ENCODE measurements around the gene PALS1.

The PALS1 gene

GRCh38 chr14:67241411-67242167 lies at the start of gene PALS1:
TSS of gene PALS1 (plus strand) at chr14:67241435. CDS start at chr14:67279171, 37,736 bp downstream.
- DNase-seq, result no peak

GRCh38 chr14:67191768-67192290 lies 49.4 kb upstream of the PALS1 start:
- no peak for DNase-seq

- DNase-seq, result no peak
Observed at GRCh38 chr14:67192366-67192765, 48.9 kb upstream of the PALS1 start.

DNA sequence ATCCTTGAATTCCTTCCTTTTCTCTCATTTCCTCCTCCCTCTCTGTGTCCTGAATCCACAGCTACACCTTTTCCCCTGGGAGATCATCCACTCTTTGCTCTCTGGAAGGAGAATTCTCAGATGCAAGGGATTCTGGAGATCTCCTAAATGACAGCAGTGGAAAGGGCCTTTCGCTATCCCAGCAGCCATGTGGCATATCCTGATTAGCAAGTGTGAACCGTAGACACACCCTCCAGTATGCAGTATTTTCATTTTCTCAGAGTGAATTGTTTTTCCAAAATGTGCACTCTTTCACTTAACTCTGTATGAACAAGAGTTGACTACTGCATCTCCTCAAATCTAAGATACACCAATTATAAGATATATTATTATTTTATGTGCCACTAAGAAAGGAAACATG lies 46.0 kb upstream of the PALS1 start:
- DNase-seq, result no peak

GRCh38 chr14:67199016-67199415 lies 42.2 kb upstream of the PALS1 start:
- DNase-seq, result no peak

- DNase-seq, result no peak
Observed at GRCh38 chr14:67207810-67208209, 33.4 kb upstream of the PALS1 start.

DNA sequence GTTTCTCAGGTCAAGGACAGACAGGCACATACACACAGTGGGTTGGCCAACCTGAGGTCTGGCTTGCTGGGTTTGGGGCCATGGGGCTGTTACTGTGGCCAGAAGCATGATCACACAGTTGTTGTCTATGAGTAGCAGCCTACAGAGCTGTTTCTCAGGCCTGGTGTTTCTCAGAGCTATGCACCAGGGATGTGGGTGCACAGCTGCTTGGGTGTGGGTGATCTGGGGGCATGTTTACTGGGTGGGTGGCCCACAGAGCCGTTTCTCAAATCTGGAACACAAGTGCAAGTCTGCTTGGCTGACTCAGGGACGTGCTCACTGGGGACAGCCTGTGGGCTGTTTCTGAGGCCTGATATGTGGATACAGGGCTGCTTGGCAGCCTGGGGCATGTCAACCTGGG lies 23.1 kb upstream of the PALS1 start:
- no peak for DNase-seq

DNA sequence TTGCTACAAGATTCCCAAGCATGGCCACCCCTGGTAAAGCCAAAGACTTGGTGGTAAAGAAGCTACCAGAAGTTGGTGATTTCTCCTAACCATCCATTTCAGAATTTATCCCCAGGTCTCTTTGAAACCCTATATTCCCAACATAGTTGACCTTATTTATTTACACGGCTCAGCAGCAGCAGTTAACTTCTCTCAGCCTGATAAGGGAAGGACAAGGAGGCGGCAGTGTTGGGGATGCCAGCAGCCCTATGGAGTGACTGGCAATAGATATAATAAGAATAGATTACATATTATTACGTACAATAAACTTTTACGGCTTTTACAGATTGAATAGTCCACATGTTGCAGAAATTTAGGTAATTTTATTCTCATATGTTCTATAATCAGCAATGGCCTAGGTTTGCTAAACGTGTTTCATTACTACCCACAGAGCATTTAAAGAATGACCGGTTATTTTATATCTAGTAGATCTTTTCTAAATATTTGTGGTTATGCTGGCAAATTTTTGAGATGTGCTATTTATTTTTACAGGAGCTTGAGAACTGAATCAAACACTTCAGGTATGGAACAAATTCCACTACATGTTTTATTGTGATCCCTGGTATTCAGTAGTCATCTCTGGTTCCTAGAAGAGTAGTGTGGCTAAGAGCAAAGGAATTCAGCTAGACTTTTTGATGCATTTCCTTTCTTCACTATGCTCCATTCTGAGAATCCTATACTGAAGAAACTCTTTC lies 19.8 kb upstream of the PALS1 start:
- DNase-seq, result no peak

GRCh38 chr14:67221982-67222328 lies 19.3 kb upstream of the PALS1 start:
- no peak for DNase-seq

DNA sequence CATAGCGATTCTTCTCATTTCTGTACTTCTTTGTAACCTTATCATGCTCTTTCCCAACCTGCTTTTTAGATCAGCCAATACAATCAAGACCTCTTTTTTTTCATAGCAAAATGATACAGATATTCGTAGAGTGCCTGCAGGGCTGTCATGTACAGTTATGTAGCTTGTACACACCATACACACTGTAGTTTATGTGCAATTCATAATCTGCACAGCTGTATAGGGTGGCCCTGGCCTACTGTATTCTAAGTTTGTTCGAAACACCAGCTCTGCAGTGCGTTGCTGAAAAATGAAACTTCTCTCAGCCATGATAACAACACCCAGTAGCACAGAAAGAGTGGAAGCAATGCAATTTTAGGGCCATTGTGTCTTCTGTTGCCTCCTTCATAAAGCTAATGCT lies 15.7 kb upstream of the PALS1 start:
- no peak for DNase-seq

GRCh38 chr14:67228325-67228984 lies 12.8 kb upstream of the PALS1 start:
- no peak for DNase-seq

DNA sequence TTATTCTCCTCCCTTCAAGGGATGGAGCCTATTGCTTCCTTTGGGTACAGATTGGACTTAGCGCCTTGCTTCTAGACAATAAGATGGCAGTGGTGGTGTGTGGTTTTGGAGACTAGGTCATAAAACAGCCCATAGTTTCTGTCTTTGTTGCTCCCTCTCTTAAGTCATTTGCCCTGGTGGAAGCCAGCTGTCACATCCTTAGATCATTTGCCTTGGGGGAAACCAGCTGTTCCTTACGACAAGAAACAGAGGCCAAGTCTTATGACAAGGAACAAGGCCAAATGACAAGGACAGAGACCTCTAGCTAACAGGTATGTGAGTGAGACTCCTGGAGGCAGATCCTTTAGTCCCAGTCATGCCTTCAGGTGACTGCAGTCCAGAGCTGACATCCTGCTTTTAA lies 9.2 kb upstream of the PALS1 start:
- DNase-seq, result no peak

GRCh38 chr14:67232621-67233020 lies 8.6 kb upstream of the PALS1 start:
- DNase-seq, result no peak

GRCh38 chr14:67237591-67237990 lies 3.6 kb upstream of the PALS1 start:
- DNase-seq, result no peak

DNA sequence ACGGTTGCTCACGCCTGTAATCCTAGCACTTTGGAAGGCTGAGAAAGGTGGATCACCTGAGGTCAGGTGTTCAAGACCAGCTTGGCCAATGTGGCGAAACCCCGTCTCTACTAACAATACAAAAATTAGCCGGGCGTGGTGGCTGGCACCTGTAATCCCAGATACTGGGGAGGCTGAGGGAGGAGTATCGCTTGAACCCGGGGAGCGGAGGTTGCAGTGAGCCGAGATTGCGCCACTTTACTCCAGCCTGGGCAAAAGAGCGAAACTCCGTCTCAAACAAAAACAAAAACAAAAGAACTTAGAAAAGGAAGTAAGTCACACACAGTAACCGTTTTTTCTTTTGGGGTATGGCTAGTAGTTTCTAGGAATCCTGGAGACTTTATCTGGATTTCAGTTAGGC lies 1.7 kb upstream of the PALS1 start:
- DNase-seq, result no peak

DNA sequence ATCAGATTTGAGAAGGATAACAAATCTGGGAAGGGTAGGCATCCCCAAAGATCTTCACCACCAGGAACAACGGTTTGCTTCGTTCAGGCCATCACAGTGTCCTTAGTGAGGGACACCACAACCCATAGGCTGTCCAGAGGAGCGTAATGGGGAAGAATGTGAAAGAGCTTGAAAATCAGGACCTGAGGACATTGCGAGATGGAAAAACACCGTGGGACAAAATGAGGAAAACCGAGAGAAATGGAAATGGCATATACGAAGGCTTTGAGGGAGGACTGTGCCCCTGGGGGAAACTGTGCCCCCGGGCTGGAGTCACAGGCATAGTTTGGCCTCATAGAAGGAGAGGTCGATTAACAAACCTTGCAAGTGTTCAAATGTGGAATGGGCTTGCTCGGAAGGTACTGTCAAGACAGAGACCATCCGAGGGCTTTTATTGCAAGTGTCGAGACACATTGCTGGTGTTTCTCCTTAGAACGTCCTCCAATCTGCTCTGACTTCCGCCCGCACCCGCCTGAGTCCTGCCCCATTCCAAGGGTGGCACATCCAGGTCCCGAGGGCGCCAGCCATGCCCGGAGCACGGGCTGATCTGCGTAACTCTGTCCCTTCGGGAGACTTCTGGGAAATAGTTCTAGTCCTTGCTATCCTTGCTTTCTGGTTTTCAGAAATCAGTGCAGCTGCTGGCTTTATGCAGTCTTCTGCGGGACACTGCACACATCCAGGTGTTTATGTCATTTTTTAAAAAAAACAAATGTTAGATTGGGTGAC lies 885 bp upstream of the PALS1 start:
- DNase-seq, result no peak

- peak; percentile 87 for DNase-seq
Observed at GRCh38 chr14:67240978-67241410, 241 bp upstream of the PALS1 start.

GRCh38 chr14:67242168-67242420 lies 859 bp downstream of the PALS1 start:
- no peak for DNase-seq

- no peak for DNase-seq
Observed at GRCh38 chr14:67245104-67245503, 3.9 kb downstream of the PALS1 start.

DNA sequence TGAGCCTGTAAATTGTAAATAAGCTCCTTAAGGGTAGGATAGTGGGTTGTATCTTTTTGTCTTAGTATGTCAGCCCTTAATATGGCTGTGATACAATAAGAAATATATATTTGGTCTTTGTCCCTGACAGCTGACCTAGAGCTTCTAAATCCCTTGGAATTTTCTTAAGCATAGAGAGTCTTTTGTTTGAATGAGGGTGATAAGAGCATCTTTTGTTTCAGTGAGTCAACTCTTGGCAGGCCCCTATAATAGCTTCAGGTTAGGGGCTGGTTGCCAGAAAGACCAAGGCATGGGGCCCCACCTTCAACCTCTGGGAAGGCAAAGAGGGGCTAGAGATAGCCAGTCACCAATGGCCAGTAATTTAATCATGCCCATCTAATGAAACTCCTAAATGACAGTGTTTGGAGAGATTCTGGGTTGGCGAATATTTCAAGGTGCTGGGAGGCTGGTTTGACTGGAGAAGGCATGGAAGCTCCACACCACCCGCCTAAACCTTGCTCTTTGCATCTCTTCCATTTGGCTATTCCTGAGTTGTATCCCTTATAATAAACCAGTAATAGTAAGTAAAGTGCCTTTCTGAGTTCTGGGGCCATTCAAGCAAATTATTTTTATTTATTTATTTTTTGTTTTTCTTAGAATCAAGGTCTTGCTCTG lies 10.5 kb downstream of the PALS1 start:
- no peak for DNase-seq

GRCh38 chr14:67253076-67253635 lies 11.9 kb downstream of the PALS1 start:
- DNase-seq, result no peak

DNA sequence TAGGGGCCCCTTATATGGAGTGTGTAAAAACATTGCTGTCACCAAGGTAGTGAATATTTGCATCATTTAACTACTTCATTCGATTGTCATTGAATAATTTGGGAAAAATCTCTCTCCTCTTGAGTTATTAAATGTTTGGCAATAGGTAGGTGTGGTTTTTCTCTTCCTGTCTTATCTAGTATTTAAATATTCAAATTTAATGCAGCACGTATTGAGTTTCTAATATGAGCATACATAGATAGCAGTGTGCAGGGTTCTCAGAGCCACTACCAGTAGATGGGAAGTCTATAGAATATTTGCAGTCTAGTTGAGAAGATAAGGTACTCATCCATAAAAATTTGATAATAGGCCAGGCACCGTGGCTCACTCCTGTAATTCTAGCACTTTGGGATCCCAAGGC lies 16.7 kb downstream of the PALS1 start:
- DNase-seq, result no peak
